DND-41 (cell line): Measurements from ENCODE around the gene CHN2.
A peak's percentile ranks its signal among the peaks of the same experiment; 100 is the strongest.

Source experiments
- ATAC-seq: fragments of 200-7000 bp; cut with Tn5 transposase; 3 replicates; pipeline ENCODE4 v1.9.1; 2021; ENCODE audit warnings: low read depth; ENCODE audit not compliant: insufficient read depth
- DNase-seq: peaks from one replicate; pipeline ENCODE4 v3.0.0-alpha.2; 2020
- H2AFZ ChIP-seq: 2 replicates; pipeline ENCODE4 v1.6.0; 2012; ENCODE audit warnings: low read depth, low read length
- H3K27ac ChIP-seq: 2 replicates; pipeline ENCODE4 v1.5.1; 2012; ENCODE audit warnings: low read length, inconsistent platforms
- H3K27me3 ChIP-seq: fragments of 200-600 bp; sonication (generic); 2 replicates; pipeline ENCODE4 v1.6.0; 2012; ENCODE audit warnings: low read length, mild to moderate bottlenecking, inconsistent platforms; ENCODE audit not compliant: insufficient read depth, poor library complexity
- H3K36me3 ChIP-seq: 2 replicates; pipeline ENCODE4 v1.5.1; 2012; ENCODE audit warnings: low read length, inconsistent platforms; ENCODE audit not compliant: insufficient read depth
- H3K4me1 ChIP-seq: 2 replicates; pipeline ENCODE4 v1.5.1; 2012; ENCODE audit warnings: mild to moderate bottlenecking, low read length; ENCODE audit not compliant: insufficient read depth
- H3K4me2 ChIP-seq: 2 replicates; pipeline ENCODE4 v1.6.0; 2012; ENCODE audit warnings: mild to moderate bottlenecking, moderate library complexity, low read length, inconsistent platforms; ENCODE audit not compliant: insufficient read depth
- H3K4me3 ChIP-seq, 2 experiments: fragments of 200-600 bp in 1 of 2; shearing (Covaris generic) in 1 of 2; 2 replicates each; pipeline ENCODE4 v1.5.1; 2012 to 2016; ENCODE audit warnings: inconsistent platforms in 2 of 2, low read length in 2 of 2, mild to moderate bottlenecking in 2 of 2, low read depth in 1 of 2, moderate library complexity in 1 of 2
- H3K79me2 ChIP-seq: 2 replicates; pipeline ENCODE4 v1.6.0; 2012; ENCODE audit warnings: low read length, inconsistent platforms; ENCODE audit not compliant: insufficient read depth
- H3K9ac ChIP-seq: 2 replicates; pipeline ENCODE4 v1.6.0; 2012; ENCODE audit warnings: low read depth, mild to moderate bottlenecking, inconsistent platforms, low read length, moderate library complexity
- H3K9me3 ChIP-seq: 2 replicates; pipeline ENCODE4 v1.5.1; 2012; ENCODE audit warnings: low read length, moderate library complexity, mild to moderate bottlenecking, inconsistent platforms; ENCODE audit not compliant: insufficient read depth, severe bottlenecking
- H4K20me1 ChIP-seq: 2 replicates; pipeline ENCODE4 v1.6.0; 2012; ENCODE audit warnings: low read length; ENCODE audit not compliant: insufficient read depth
- CTCF ChIP-seq: IDR thresholded peaks from 2 replicates; pipeline ENCODE4 v1.5.1; 2012; ENCODE audit warnings: borderline replicate concordance, low read length, moderate library complexity, mild to moderate bottlenecking; ENCODE audit not compliant: poor library complexity, severe bottlenecking; ENCODE audit errors: extremely low read depth
- EZH2 ChIP-seq: IDR thresholded peaks from 3 replicates; pipeline ENCODE4 v1.6.1; 2012; ENCODE audit warnings: borderline replicate concordance, low read depth, mild to moderate bottlenecking, moderate library complexity, low read length, inconsistent platforms; ENCODE audit not compliant: severe bottlenecking

Gene CHN2

DNA sequence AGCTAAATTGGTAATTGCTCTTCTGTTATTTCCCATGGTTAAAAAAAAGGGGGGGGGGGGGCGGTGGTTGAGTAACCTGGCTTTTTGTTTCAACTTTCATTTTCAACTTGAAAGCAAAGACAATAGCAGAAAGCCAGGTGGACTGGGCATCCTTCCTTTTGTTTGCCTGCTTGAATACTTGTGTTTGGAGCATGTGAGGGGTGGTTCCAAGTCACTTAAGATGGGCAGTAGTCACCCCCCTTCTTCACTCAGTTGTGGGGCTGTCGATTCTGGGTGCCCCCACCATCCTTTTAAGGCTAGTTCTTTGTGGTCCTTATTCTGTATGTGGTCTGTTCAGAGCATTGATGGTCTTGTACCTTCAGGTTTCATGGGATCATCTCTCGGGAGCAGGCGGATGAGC is 203.4 kb downstream of the CHN2 start:
- no peak overlapping the region for H3K4me3 ChIP-seq
- TF ChIP-seq CTCF (no peak), EZH2 (no peak)
- no peaks in the 10 kb centered on the region for H4K20me1 ChIP-seq
- no peaks in the 10 kb centered on the region for H3K79me2 ChIP-seq
- H3K4me2 ChIP-seq, result no peak overlapping the region
- ATAC-seq (peak; percentile 53), DNase-seq (no peak)
- H3K27ac ChIP-seq, result no peak overlapping the region
- no peak overlapping the region for H3K9ac ChIP-seq
- H2AFZ ChIP-seq, result no peak overlapping the region
- H3K4me1 ChIP-seq, result no peaks in the 10 kb centered on the region
- H3K36me3 ChIP-seq, result peaks cover 4% of the 10 kb centered on the region; the same call in 1 of the 2 replicates
- H3K9me3 ChIP-seq, result no peaks in the 10 kb centered on the region
- no peaks in the 10 kb centered on the region for H3K27me3 ChIP-seq

GRCh38 chr7:29400437-29400836 is 205.9 kb downstream of the CHN2 start:
- Histone ChIP-seq H3K4me1 (no peaks in the 10 kb centered on the region), H3K9me3 (no peaks in the 10 kb centered on the region), H3K9ac (no peak overlapping the region), H3K27me3 (no peaks in the 10 kb centered on the region), H3K4me3 (no peak overlapping the region), H3K36me3 (peaks cover 4% of the 10 kb centered on the region; the same call in 1 of the 2 replicates), H3K27ac (no peak overlapping the region), H4K20me1 (no peaks in the 10 kb centered on the region), H3K4me2 (no peak overlapping the region), H2AFZ (no peak overlapping the region), H3K79me2 (no peaks in the 10 kb centered on the region)
- TF ChIP-seq CTCF, result no peak
- TF ChIP-seq EZH2, result no peak
- DNase-seq (no peak), ATAC-seq (no peak)

DNA sequence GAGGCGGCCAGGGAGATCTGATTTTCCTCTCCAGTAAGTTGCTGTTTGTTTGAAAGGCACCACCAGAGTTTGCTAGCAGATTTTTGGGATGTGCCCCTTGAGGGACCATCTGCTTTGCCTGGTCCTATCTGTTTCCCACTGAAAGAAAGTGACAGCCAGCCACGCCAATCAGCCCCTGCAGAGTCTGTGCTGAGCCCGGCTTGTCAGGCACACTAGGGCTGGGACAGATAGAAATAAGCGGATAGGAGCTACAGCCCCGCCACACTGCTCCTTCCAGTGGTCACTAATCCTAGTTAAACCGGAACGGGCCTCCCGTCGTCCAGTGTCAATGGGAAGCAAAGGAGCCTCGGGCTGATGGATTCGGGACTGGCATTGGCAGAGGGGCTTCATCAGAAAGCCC is 207.2 kb downstream of the CHN2 start:
- no peaks in the 10 kb centered on the region for H3K9me3 ChIP-seq

More for the DNA sequence above, 207.2 kb downstream of the CHN2 start:
- Histone ChIP-seq H3K79me2 (no peaks in the 10 kb centered on the region), H3K4me1 (no peaks in the 10 kb centered on the region), H3K36me3 (peaks cover 4% of the 10 kb centered on the region; the same call in 1 of the 2 replicates), H3K27ac (no peak overlapping the region), H3K27me3 (no peaks in the 10 kb centered on the region), H4K20me1 (no peaks in the 10 kb centered on the region), H3K4me3 (no peak overlapping the region), H2AFZ (no peak overlapping the region), H3K4me2 (no peak overlapping the region), H3K9ac (no peak overlapping the region)
- ATAC-seq, result no peak
- TF ChIP-seq EZH2 (no peak), CTCF (no peak)
- DNase-seq, result no peak
